Endothelial cell of umbilical vein (primary cell): ENCODE measurements around the gene RPL3.
A peak's percentile ranks its signal among the peaks of the same experiment; 100 is the strongest.

ENCODE experiments used
- CTCF ChIP-seq, 2 donors: IDR thresholded peaks; 1 replicate in 1 of 2; 2 replicates in 1 of 2; pipeline ENCODE4 v1.5.1; 2011; ENCODE audit warnings: low read length in 2 of 2, mild to moderate bottlenecking in 2 of 2, moderate library complexity in 2 of 2, control low read depth in 1 of 2, inconsistent platforms in 1 of 2, low read depth in 1 of 2; ENCODE audit not compliant: insufficient read depth in 1 of 2; ENCODE audit errors: extremely low read depth in 1 of 2
- FOS ChIP-seq: IDR thresholded peaks from 2 replicates; pipeline ENCODE4 v1.6.1; 2011; ENCODE audit warnings: mild to moderate bottlenecking, low read length, moderate library complexity, borderline replicate concordance; ENCODE audit not compliant: insufficient read depth
- MAX ChIP-seq: IDR thresholded peaks from 2 replicates; pipeline ENCODE4 v1.6.1; 2011; ENCODE audit not compliant: insufficient read depth, insufficient read length
- MYC ChIP-seq: IDR thresholded peaks from one replicate; pipeline ENCODE4 v1.6.1; 2011; ENCODE audit warnings: mild to moderate bottlenecking, low read depth, low read length
- POLR2A ChIP-seq: IDR thresholded peaks from 2 replicates; pipeline ENCODE4 v1.6.1; 2012; ENCODE audit warnings: low read depth, mild to moderate bottlenecking, control low read depth, low read length

- TF ChIP-seq CTCF (IDR thresholded peaks at IDR 0.05; ENCODE audit: extremely low read depth in 1 of 2, insufficient read depth in 1 of 2, low read depth in 1 of 2, low read length in 2 of 2) (peak; percentile 46 to 71), POLR2A (no peak), MYC (no peak), MAX (no peak), FOS (no peak)
Measured at GRCh38 chr22:39306456-39307361, 12.7 kb downstream of the RPL3 start.
